GM21390 (cell line): ENCODE data around the gene CELF4.

Experiments
- ATAC-seq: cut with Tn5 transposase; IDR thresholded peaks from one replicate; pipeline ENCODE4 v1.9.1; 2021; ENCODE audit not compliant: unreplicated experiment

The CELF4 gene

DNA sequence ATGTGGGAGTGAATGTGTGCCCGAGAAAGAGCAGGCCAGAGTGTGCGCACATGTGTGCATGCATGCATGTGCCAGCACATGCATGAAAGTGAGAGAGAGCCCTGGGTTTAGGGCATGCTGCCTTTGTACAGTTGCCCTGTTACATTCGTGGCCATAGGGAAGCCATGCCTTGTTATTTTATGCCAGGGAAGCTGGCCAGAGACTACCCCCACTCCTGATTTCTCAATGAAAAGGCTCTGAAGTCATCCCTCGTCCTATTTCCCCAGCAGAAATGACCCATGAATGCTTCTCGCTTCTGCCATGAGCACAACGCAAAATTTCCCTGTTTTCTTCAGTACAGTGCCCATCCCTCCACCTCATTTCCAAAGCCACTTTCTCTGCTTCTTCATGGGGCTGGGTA lies 143.0 kb downstream of the CELF4 start:
- ATAC-seq: no peak

DNA sequence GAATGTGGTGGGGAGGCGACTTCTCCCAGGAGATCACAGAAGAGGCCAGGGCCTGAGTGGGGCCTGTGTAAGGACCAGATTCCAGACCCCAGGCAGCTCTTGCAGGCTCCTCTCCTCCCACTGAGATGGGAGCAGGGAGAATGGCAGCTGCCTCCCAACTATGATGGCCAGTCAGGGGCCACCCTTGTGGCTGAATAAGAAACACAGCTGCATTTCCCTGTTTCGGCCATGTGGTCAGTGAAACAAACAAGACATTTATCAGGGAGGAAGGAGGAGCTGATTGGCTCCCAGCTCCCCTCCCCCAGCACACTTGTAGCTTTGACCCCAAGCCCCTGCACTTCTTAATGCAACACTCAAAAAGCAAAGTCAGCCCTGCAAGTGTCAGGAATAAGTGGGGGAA lies 143.5 kb downstream of the CELF4 start:
- no peak for ATAC-seq

DNA sequence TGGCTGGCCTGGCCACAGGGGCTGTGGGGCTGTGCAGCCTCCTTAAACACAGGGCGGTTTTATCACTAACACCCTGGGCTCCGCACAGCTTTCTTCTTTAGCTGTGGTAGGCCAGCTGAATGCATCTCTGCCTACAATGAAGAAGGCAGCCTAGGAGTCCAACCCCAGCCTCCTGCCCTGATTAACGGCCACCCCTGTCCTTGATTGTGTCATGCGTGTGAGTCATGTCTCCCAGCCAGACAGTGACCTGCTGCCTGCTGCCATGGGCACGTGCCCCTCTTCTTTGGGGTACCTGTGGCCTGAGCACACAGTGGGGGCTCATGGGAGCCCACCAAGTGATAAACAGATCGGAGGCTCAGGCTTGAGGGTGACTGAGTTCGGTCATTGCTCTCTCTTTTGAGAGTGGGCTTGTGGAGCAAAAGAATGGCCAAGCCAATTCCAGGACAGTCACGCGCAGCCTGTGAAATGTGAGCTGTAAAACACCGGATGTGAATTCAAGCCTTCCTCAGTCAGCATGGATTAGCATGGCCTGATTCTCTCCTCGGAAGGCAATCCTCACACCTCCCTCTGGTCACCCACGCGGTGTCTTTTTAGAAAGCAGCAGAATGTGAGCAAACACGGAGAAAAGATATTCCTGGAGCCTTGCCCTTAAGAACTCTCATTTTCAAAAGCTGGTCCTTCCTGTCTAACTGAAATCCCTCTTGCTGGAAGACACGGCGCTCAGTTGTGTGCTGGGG lies 144.1 kb downstream of the CELF4 start:
- no peak for ATAC-seq

DNA sequence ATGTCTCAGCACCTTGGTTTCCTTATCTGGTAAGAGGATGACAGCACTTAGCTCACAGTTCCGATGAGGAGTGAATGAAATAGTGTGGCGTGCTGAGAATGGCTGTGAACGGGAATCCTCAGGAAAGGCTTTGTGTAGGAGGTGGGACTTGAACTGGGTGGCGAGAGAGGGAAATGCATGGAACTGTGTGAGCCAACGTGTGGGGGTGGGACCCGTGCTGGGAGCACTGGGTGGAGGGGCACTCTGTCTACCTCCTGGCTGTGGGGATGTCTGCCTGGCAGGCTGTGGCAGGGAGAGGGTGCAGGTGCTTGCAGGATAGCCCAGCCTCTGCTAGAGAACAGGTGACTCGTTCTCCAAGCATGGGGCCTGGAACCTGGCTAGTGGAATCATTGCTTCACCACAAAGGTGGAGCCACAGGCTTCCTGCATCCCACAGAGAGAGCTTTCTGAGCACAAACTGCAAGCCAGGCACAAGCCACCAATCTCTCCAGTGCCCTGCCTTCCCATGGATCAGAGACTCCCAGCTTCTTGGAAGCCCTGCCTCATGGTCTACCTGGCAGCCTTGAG lies 145.2 kb downstream of the CELF4 start:
- ATAC-seq: no peak

DNA sequence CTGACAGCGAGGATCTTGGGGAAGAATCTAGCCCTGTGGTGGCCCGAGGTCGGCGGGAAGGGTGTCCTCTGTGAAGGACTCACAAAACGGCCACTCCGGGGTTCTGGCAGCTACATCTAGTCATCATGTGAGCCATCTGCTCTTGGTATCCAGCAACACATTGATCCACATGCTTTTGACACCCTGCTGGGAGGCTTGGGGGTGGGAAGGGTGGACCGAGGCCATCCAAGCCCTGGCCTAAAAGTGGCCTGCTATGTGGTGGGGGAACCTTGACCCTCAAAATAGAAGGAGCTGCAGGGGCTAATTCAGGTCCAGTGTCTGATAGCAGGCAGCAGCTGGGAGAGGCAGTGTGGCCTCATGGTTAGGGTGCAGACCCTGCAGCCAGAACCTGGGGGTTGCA lies 145.7 kb downstream of the CELF4 start:
- no peak for ATAC-seq

DNA sequence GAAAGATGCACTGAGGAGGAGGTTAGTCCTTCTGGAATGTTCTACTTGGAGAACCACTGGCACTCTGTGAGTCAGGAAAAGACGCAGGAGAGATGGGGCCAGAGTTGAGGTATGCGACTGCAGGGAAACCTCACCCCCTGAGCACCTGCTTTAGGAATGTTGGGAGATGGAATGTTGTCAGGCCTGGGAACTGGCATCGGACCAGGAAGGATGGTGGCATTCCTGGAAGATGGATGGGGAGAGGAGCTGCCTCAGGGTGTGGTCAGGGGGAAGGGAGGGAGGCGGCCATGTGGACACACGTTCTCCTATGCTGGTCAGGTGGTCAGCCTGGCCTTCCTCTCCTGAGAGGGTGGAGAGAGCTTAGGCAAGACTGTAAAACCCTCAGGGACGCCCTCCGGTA lies 146.3 kb downstream of the CELF4 start:
- ATAC-seq: no peak

DNA sequence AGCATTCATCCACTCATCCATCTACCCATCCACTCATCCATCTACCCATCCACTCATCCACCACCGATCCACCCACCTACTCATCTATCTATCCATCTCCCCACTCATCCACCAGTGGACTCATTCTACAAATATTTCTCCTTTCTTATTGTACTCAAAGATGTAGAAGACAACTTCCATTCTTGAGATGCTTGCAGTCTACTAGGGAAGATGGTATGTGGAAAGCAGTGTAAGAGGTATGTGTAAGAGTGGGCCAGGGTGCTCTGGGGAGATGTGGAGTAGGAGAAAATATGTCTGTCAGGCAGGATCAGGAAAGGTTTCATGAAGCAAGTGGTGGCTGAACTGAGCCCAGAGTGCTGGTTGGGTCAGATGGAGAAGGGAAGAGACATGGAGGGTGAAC lies 150.8 kb downstream of the CELF4 start:
- no peak for ATAC-seq

DNA sequence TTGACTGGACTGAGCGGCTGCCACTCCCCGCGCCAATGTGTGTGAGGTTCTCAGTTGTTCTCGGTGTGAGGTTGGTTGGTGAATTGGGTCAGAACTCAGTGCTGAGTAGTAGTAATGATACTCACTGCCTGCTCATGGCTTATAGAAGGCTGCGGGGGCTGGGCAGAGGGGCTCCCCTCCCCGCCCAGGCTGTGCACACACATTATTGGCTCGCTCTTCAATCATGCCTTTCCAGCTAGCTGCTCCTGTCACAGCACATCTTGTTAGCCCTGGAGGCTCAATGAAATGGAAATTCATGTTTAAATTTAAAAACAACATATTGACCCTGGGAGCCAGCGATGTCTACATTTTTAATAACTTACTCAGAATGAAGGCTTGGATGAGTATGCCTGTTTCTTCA lies 152.8 kb downstream of the CELF4 start:
- no peak for ATAC-seq

DNA sequence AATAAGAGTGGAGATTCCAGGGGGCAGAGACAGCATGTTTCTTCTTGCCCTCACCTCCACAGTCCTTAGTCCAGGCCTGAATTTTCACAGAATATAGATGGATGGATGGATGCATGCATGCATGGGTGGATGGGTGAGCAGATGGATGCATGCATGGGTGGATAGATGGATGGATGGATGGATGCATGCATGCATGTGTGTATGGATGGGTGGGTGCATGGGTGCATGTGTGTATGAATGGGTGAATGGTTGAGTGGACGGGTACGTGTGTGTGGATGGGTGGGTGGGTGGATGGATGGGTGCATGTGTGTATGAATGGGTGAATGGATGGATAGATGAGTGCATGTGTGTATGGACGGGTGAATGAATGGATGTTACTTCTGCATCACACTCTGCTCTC lies 153.3 kb downstream of the CELF4 start:
- ATAC-seq: no peak

DNA sequence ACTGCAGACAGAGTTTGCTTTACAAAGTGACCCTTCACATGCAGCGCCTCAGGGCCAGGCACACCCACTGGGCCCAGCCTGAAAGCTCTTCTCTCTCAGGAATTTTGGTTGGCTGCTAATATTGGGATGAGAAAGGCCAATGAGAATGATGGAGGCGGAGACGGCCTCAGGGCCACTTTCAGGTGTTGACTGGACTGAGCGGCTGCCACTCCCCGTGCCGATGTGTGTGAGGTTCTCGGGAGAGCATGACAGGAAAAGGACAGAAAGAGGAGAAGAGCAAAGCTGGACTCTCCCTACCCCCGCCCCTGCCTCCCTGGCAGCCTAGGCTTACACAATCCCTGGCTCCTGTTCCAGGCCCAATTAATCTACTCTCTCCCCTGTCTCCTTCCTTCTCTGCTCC lies 155.7 kb downstream of the CELF4 start:
- ATAC-seq: no peak

DNA sequence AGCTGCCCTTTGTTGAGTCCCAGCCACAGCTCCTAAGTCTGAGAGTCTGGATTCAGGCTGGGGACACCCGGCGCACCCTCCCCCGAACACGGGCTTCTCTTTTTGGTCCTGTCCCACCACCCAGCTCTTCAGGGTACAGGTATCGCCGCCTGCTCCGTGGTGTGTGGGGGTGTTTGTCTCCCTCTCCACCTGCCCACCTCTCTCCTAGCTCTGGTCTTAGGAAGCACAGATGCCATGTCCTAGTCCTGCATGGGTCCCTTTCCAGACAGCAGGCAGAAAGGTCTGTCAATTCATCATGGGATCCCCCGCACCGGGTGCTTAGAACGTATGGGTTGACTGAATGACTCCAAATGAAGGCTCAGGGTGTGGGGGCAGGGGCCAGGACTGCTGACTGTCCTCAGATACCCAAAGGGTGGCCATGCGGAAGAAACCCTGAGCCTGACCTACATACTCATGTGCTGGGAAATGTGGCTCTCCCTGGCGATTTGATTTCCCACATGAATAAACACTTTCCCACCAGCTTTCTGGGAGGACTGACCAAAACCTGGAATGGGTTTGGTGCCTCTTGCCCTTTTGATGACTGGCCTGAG lies 156.8 kb downstream of the CELF4 start:
- no peak for ATAC-seq

DNA sequence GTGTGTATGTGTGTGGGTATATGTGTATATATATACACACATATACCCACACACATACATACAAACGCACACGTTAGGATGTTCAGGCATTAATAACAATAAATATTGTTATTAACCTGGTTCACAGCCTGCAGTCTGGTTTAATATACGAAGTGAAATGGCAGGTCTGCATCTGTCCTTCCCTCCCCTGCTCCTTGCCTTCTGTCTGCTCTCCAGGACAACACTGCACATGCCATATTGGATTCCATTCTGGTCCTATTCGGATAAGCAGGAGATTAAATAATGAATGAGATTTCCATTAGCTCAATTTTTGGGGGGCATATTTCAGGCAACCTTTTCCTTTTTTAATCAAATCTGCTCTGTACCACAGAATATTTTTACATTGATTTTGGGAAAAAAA lies 158.0 kb downstream of the CELF4 start:
- no peak for ATAC-seq

DNA sequence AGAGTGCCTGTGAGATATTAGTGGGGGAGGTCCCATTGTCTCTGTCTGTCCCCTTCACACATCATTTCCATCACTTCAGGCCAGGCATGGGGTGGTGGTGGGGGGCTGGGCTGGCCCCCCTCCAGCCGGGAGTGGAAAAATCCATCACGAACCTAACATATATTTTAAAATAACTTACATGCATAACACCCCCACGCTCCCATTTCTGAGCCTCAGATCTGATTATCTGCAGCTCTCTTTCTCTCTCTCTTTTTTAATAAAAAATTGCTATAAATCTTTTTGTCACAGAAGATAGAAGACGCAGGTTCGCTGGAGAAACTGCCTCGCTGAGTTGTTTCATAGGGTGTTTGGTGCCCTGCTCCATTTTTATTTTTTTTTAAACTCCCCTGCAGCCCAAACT lies 159.8 kb downstream of the CELF4 start:
- ATAC-seq: no peak

DNA sequence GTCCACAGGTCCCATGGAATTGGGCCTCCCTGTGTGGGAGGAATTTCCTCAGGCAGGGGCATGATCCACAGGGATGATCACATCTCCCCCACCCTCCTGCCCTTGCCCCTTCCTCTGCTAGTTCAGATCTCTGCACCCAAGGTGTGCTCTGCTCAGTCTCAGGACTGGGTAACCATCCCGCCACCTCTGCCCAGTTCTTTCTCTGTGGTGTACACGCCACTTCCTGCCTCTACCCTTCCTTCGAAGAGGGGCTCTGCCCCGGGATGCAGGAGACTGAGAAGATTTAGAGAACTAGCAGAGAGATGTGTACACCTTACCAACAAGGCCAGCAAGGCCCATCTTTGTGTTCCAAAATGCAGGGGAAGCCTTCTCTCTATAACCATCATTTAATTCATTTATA lies 160.4 kb downstream of the CELF4 start:
- ATAC-seq: no peak

DNA sequence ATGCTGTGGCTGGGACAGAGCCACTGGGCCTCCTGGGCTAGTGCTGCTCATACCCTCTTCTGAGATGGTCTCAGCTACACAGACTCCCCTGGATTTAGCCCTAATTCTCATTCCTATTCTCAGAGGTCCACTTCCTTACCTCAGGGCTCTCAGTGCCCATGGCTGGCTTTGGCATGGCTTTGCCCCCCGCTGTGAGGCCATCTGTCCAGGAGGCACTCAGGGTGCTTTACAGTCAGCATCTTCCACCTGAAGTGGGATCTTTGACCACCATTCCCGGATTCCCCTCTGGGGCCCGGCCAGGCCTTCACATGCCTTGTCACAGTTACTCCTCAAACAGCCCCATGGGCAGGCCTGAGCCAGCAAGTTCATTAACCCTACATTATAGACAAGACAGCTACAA lies 161.8 kb downstream of the CELF4 start:
- ATAC-seq: no peak

DNA sequence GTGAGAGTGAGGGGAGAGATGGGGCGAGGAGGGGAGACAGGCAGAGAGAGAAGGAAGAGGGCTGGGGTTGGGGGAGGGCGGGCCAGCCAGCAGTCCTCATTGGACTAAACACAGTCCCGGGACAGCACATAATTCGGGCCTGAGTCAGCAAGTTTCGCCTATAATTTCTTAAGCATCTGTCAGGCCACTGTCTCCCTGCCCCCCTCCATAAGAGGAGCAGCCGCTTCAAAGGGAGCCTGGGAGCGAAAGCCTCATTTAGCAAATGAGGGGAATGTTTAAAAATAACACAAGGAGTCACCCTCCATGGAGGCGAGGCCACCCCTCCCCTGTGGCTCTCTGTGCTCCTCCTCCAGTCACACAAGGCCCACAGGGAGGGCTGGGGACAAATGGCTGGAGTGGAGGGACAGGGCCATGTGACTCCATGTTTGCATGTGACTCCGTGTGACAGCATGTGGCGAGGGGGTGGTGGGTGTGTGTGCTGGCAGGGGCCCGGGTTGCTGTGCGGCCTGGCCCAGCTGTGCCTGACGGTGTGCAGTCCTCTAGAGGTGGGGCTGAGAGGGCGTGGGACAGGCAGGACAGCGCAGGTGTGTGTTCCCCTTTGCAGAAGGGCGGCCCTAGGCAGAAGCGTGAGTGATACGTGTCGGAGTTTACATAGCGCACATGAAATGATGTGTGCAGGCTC lies 162.4 kb downstream of the CELF4 start:
- ATAC-seq: no peak

DNA sequence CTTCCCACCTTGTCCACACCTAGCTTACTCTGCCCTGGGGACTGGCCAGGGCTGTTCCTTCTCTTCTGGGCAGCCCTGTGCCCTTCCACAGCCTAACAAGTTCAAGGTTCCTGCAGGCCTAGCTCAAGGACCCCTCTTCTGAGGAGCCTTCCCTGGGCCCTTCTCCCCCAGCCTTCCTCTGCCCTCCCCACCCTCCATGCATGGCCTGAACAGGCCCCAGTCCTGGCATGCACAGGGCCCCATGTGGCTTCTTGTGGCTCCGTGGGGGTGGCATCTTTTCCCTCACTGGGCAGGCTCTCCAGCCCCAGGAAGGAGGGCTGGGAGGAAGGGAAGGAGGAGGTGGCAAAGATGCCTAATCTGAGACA lies 162.9 kb downstream of the CELF4 start:
- no peak for ATAC-seq

DNA sequence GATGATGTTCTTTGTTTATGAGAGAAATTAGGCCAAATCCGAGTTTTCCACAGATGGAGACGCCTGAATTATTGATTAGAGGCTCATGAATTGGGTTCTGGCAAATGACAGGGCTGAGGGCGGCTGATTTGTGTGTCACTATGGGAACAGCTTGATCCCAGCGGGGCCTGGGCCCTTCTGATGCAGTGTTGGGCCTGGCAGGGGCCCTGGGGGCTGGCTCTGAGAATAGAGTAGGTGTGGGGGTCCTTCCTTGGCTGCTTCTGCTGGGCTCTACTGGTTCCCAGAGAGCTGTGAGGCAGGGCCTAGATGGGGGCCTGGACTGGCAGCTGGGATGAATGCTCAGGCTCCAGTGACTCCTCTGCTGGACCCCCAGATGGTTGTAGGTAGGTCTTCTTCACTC lies 164.8 kb downstream of the CELF4 start:
- no peak for ATAC-seq

DNA sequence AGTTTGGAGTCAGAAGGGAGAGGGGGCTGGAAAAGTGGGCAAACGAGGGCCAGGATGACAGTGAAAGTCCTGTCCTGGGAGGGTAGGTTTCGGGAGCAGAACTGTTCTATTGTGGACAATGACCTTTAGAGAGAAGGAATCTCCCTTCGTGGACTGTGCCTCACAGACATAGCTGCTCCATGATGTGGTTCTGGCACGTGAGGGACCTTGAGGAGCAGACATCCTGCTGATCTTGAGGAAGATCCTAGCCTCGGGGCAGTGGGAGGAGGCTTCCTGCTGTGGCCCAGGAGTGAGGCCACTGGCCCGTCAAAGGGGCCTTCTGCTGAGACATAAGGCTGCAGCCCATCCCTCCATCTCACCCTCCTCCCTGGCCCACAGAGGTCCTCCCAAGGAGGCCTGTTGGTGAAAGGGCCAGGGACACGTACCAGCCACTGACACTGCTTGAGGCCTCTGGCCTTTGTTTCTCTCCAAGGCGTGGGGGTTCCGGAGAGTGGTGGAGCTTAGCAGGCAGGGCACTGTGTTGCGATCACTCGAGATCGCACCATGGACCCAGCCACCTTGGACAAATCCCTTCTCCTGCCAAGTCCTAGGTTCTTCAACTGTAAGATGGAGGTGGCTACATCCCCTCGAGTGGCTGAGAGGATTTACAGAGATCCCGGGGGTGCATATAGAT lies 167.2 kb downstream of the CELF4 start:
- no peak for ATAC-seq

DNA sequence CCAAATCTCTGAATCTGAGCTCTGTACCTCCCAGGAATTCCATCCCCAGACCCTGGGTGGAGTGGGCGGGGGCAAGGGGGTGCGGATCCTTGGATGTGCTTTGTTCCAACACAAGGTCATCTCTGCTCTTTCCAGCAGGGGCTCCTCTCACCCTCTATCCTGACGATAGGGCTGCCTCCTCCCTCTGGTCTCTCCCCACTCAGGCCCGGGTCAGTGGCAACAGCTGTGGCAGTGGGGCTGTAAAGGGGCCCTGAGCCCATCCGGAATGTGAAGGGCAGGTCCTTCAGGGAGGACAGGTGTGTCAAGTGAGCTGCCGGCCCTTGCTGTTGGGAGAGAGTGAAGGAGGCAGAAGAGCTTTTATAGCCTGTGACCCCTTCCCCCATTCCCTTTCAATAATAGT lies 167.8 kb downstream of the CELF4 start:
- ATAC-seq: no peak

DNA sequence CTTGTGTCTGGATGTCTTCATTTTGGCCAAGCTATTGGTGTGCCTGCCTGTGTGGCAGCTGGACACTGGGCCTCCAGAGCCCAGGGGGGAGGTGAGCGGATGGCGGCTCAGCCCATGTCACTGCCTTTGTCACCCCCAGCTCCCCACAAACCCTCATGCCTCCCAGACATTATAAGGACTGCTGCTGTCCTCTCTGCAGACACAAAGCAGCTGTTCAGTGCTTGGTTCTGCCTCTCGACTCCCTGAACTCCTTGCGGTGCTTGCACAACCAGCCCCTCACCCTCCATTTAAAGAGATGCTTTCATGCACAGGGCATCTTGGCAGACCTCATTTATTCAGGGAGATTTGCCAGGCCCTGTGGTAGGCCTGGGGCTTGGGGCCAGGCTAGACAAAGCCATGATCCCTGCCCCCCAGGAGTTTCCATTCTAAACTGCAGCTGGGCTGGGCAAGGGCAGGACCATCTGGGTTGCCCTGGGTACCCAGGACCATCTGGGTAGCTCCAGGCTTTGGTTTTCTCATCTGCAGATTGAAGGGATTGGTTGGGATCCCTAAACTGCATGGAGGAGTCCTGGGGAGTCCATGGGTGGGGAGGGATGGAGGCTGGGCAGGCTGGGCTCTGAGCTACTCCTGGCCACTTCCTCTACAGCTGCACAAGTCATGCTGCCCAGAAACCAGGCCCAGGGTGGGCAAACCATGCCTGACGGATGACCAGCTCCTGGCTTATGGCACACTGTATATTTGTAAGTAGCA lies 168.5 kb downstream of the CELF4 start:
- ATAC-seq: no peak
